ENCODE data around the gene MCRIP2.
A peak's percentile ranks its signal among the peaks of the same experiment; 100 is the strongest.

The MCRIP2 gene

GRCh38 chr16:610513-611381, 30.9 kb upstream of the MCRIP2 start:
- H3K36me3 Mint-ChIP-seq (ENCODE audit: low read depth): peaks cover 57% of the 10 kb centered on the region
- no peak overlapping the region for H3K27ac Mint-ChIP-seq
- no peak overlapping the region for H3K4me3 Mint-ChIP-seq
- H3K27me3 Mint-ChIP-seq (ENCODE audit: low read depth, poor library complexity): peaks cover 3% of the 10 kb centered on the region
- no peak for DNase-seq
- peaks cover 36% of the 10 kb centered on the region for H3K4me1 Mint-ChIP-seq
- H3K9me3 Mint-ChIP-seq: peaks cover 39% of the 10 kb centered on the region
- TF ChIP-seq, protein P1, sequence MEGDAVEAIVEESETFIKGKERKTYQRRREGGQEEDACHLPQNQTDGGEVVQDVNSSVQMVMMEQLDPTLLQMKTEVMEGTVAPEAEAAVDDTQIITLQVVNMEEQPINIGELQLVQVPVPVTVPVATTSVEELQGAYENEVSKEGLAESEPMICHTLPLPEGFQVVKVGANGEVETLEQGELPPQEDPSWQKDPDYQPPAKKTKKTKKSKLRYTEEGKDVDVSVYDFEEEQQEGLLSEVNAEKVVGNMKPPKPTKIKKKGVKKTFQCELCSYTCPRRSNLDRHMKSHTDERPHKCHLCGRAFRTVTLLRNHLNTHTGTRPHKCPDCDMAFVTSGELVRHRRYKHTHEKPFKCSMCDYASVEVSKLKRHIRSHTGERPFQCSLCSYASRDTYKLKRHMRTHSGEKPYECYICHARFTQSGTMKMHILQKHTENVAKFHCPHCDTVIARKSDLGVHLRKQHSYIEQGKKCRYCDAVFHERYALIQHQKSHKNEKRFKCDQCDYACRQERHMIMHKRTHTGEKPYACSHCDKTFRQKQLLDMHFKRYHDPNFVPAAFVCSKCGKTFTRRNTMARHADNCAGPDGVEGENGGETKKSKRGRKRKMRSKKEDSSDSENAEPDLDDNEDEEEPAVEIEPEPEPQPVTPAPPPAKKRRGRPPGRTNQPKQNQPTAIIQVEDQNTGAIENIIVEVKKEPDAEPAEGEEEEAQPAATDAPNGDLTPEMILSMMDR (IDR thresholded peaks at IDR 0.05): peak; percentile 42

GRCh38 chr16:615122-615521, 26.5 kb upstream of the MCRIP2 start:
- H3K9me3 Mint-ChIP-seq: peaks cover 25% of the 10 kb centered on the region
- TF ChIP-seq, protein P1 (IDR thresholded peaks at IDR 0.05): no peak
- H3K36me3 Mint-ChIP-seq (ENCODE audit: low read depth): peaks cover 32% of the 10 kb centered on the region
- H3K27me3 Mint-ChIP-seq (ENCODE audit: low read depth, poor library complexity): no peaks in the 10 kb centered on the region
- no peak overlapping the region for H3K27ac Mint-ChIP-seq
- H3K4me1 Mint-ChIP-seq: peaks cover 15% of the 10 kb centered on the region
- no peak overlapping the region for H3K4me3 Mint-ChIP-seq
- no peak for DNase-seq

GRCh38 chr16:616733-617586, 24.7 kb upstream of the MCRIP2 start:
- Mint-ChIP-seq H3K4me1 (peaks cover 19% of the 10 kb centered on the region), H3K36me3 (ENCODE audit: low read depth) (peaks cover 27% of the 10 kb centered on the region), H3K27ac (peak overlapping the region; percentile 32), H3K4me3 (no peak overlapping the region), H3K9me3 (peaks cover 19% of the 10 kb centered on the region), H3K27me3 (ENCODE audit: low read depth, poor library complexity) (no peaks in the 10 kb centered on the region)
- TF ChIP-seq, protein P1 (IDR thresholded peaks at IDR 0.05): no peak
- DNase-seq: no peak

DNA sequence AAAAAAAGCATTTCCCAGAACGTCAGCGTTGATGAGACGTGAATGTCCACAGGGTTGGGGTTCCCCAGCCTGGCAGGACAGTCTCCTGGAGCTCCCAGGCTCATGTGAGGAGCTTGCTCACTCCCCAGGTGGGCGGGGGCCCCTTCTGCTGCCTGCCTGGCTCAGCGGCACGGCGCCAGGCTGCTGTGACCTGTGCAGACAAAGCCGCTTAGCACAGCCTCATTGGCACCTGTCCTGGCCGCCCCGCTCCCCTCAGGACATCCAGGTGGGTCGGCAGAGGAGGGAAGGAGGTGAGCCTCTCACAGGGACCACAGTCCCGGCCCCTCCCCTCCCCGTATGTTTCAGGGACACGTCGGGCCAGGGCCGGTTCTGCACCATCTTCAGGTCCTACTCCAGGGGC, 23.8 kb upstream of the MCRIP2 start:
- no peak for DNase-seq
- H3K27me3 Mint-ChIP-seq (ENCODE audit: low read depth, poor library complexity): no peaks in the 10 kb centered on the region
- H3K4me1 Mint-ChIP-seq: peaks cover 28% of the 10 kb centered on the region
- peaks cover 19% of the 10 kb centered on the region for H3K9me3 Mint-ChIP-seq
- H3K4me3 Mint-ChIP-seq: no peak overlapping the region
- H3K36me3 Mint-ChIP-seq (ENCODE audit: low read depth): peaks cover 27% of the 10 kb centered on the region
- no peak overlapping the region for H3K27ac Mint-ChIP-seq
- TF ChIP-seq, protein P1 (IDR thresholded peaks at IDR 0.05): no peak

DNA sequence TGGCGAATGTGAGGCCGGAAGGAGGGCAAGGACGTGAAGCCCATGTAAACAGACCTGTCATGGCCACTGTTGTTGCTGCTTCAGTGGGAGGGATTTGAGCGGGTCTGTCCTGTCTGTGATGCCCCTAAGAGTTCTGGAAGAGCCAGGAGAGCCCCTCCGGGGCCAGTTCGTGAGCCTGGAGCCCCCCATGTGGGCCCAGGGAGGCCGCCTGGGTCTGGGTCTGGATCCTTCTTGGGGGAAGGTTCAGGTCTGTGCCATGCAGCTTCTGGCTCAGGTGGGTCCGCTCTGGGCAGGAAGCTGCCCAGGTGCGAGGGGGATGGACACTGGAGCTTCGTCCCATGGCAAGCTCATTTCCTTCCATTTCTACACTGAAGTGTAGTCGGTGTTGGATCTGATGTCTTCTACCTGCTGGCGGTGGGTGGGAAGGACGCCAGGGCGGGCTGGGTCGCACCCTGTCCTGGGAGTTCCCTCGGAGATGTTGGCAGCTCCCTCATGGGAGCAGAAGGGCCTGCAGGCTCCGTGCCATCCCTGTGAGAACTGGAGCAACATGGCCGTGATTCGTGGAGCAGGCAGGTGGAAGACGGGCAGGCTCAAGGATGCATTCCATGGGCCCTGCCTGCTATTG, 22.0 kb upstream of the MCRIP2 start:
- H3K27me3 Mint-ChIP-seq (ENCODE audit: low read depth, poor library complexity): no peaks in the 10 kb centered on the region
- peak overlapping the region; percentile 29 for H3K27ac Mint-ChIP-seq
- peaks cover 10% of the 10 kb centered on the region for H3K36me3 Mint-ChIP-seq (ENCODE audit: low read depth)
- no peak overlapping the region for H3K4me3 Mint-ChIP-seq
- DNase-seq: no peak
- peaks cover 6% of the 10 kb centered on the region for H3K9me3 Mint-ChIP-seq
- TF ChIP-seq, protein P1 (IDR thresholded peaks at IDR 0.05): no peak
- peaks cover 42% of the 10 kb centered on the region for H3K4me1 Mint-ChIP-seq
